Left lung (tissue), 10 donors: ENCODE results near the gene DNAH8. TPM values are rescaled to one million over a fixed set of nuclear protein-coding genes. Genes with fewer than 3 reads are reported as not detected.
"Not testable (repeated sequence)": the region's sequence is repeated elsewhere in the genome, so short reads cannot be mapped to it uniquely, and the experiment has no call there.

Experiments used
- ATAC-seq: fragments of 200-7000 bp; cut with Tn5 transposase; one replicate; pipeline ENCODE4 v1.9.1; 2020; ENCODE audit warnings: moderate library complexity
- DNase-seq, 4 donors: peaks; one replicate each; pipeline ENCODE4 v3.0.0-alpha.2; 2013 to 2020
- H3K27ac ChIP-seq, 2 donors: fragments of 200-600 bp; sonication (generic) in 1 of 2; one replicate each; pipeline versions ENCODE4 v1.5.0 to v1.8.0; 2020 to 2021
- H3K27me3 ChIP-seq, 2 donors: fragments of 200-600 bp; sonication (generic) in 1 of 2; one replicate each; pipeline versions ENCODE4 v1.5.0 to v1.8.0; 2020 to 2021
- H3K36me3 ChIP-seq, 2 donors: fragments of 200-600 bp; sonication (generic) in 1 of 2; one replicate each; pipeline versions ENCODE4 v1.5.0 to v1.8.0; 2020 to 2021
- H3K4me1 ChIP-seq, 2 donors: fragments of 200-600 bp; one replicate each; pipeline ENCODE4 v1.8.0; 2021
- H3K4me3 ChIP-seq, 2 donors: fragments of 200-600 bp; sonication (generic) in 1 of 2; one replicate each; pipeline versions ENCODE4 v1.5.0 to v1.8.0; 2020 to 2021; ENCODE audit warnings: mild to moderate bottlenecking in 1 of 2
- H3K9me3 ChIP-seq, 2 donors: fragments of 200-600 bp; sonication (generic) in 1 of 2; one replicate each; pipeline versions ENCODE4 v1.5.0 to v1.8.0; 2020 to 2021
- intact Hi-C, 2 donors: fragments of 100-400 bp; cut with DNase I; formaldehyde crosslinking; loops; one replicate each; pipeline versions ENCODE4 v1.11.2 to v1.14.2; 2022
- polyA plus RNA-seq, 6 donors: library from polyadenylated mRNA; unstranded; fragments of 120-200 nt; gene quantifications; one replicate each; pipeline ENCODE4 v1.2.1, GENCODE V29; 2013; ENCODE audit not compliant: insufficient read length in 6 of 6
- total RNA-seq, 2 donors: library from RNA; stranded (reverse); fragmentation: NEBNext Ultra II Directional; extraction: Animal tissue kit (Norgen Biotek cat#: 25700); gene quantifications; one replicate each; pipeline ENCODE4 v1.2.1, GENCODE V29; 2021
- TF ChIP-seq, protein P1 (sequence below), 2 donors: fragments of 200-600 bp; sonication (generic) in 1 of 2; IDR thresholded peaks; one replicate each; pipeline versions ENCODE4 v1.5.0 to v1.8.0; 2021; ENCODE audit warnings: antibody characterized with exemption in 2 of 2
- donor health status: DM: no; HTN: yes; CAD: no.
- donor health status: DM: no; HTN: no; CAD: no.

Gene DNAH8
- total and polyA plus RNA-seq, 8 donors = 0.03 to 0.34 (median 0.08) TPM

DNA sequence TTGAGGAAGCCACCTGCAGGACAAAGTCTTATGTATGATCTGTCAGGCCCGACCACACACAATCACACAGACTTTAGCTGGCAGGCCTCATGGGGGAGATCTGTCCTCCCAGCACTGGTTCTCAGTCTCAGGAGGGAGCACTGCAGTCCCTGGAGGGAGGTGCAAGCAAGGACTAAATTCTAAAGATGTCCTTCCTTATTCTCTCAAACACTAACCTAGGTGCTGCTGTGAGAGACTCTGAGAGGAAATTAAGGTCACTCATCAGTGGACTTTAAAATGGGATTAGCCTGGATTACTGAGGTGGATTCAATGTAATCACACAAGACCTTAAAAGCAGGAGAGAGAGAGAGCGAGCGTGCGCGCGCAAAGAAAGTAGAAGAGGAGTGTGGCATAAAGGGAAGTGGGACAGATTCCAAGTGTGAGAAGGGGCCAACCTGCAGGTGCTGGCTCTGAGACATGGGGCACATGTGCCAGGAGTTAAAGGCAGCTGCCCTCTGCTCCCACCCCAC, 26.5 kb upstream of the DNAH8 start:
- Histone ChIP-seq H3K27ac (no peak overlapping the region), H3K36me3 (peaks cover 0 to 14% of the 10 kb centered on the region in 2 donors), H3K27me3 (no peaks in the 10 kb centered on the region), H3K4me1 (peaks cover 0 to 4% of the 10 kb centered on the region in 2 donors), H3K9me3 (no peaks in the 10 kb centered on the region), H3K4me3 (no peak overlapping the region)
- DNase-seq = no peak
- no peak for ATAC-seq
- intact Hi-C loops = no loop called here
- TF ChIP-seq, protein P1, sequence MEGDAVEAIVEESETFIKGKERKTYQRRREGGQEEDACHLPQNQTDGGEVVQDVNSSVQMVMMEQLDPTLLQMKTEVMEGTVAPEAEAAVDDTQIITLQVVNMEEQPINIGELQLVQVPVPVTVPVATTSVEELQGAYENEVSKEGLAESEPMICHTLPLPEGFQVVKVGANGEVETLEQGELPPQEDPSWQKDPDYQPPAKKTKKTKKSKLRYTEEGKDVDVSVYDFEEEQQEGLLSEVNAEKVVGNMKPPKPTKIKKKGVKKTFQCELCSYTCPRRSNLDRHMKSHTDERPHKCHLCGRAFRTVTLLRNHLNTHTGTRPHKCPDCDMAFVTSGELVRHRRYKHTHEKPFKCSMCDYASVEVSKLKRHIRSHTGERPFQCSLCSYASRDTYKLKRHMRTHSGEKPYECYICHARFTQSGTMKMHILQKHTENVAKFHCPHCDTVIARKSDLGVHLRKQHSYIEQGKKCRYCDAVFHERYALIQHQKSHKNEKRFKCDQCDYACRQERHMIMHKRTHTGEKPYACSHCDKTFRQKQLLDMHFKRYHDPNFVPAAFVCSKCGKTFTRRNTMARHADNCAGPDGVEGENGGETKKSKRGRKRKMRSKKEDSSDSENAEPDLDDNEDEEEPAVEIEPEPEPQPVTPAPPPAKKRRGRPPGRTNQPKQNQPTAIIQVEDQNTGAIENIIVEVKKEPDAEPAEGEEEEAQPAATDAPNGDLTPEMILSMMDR (IDR thresholded peaks at IDR 0.05) = no peak

- Histone ChIP-seq H3K4me3 (no peak overlapping the region), H3K4me1 (no peaks in the 10 kb centered on the region), H3K36me3 (no peaks in the 10 kb centered on the region), H3K27me3 (no peaks in the 10 kb centered on the region), H3K27ac (no peak overlapping the region), H3K9me3 (peaks cover 0 to 10% of the 10 kb centered on the region in 2 donors)
- no peak for DNase-seq
- TF ChIP-seq, protein P1 (IDR thresholded peaks at IDR 0.05) = no peak
- intact Hi-C loops = no loop called here
- no peak for ATAC-seq
These were observed 19.7 kb upstream of the DNAH8 start for GRCh38 chr6:38695227-38695900.

GRCh38 chr6:38695933-38696332, 19.2 kb upstream of the DNAH8 start:
- TF ChIP-seq, protein P1 (IDR thresholded peaks at IDR 0.05) = no peak

GRCh38 chr6:38696345-38696744, 18.8 kb upstream of the DNAH8 start:
- Histone ChIP-seq H3K36me3 (no peaks in the 10 kb centered on the region), H3K27ac (no peak overlapping the region), H3K27me3 (no peaks in the 10 kb centered on the region), H3K9me3 (peaks cover 0 to 15% of the 10 kb centered on the region in 2 donors), H3K4me3 (no peak overlapping the region), H3K4me1 (no peaks in the 10 kb centered on the region)
- intact Hi-C loops = no loop called here
- DNase-seq (no peak), ATAC-seq (no peak)
- TF ChIP-seq, protein P1 (IDR thresholded peaks at IDR 0.05) = no peak

More at GRCh38 chr6:38695933-38696332, 19.2 kb upstream of the DNAH8 start:
- DNase-seq (no peak), ATAC-seq (no peak)
- H3K4me1 ChIP-seq = no peaks in the 10 kb centered on the region
- no peak overlapping the region for H3K4me3 ChIP-seq
- H3K9me3 ChIP-seq = peaks cover 0 to 15% of the 10 kb centered on the region in 2 donors
- H3K27me3 ChIP-seq = no peaks in the 10 kb centered on the region
- intact Hi-C loops = no loop called here
- H3K36me3 ChIP-seq = no peaks in the 10 kb centered on the region
- H3K27ac ChIP-seq = no peak overlapping the region

GRCh38 chr6:38697846-38698245, 17.3 kb upstream of the DNAH8 start:
- ATAC-seq = no peak

DNA sequence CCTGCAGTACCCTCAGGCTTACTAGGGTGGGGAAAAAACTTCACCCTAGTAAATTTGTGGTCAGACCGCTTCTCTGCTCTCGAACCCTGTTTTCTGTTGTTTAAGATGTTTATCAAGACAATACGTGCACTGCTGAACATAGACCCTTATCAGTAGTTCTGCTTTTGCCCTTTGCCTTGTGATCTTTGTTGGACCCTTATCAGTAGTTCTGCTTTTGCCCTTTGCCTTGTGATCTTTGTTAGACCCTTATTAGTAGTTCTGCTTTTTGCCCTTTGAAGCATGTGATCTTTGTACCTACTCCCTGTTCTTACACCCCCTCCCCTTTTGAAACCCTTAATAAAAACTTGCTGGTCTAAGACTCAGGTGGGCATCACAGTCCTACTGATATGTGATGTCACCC, 15.4 kb upstream of the DNAH8 start:
- H3K36me3 ChIP-seq, H3K27ac ChIP-seq, H3K4me3 ChIP-seq, H3K27me3 ChIP-seq, DNase-seq, ATAC-seq, intact Hi-C loops, H3K4me1 ChIP-seq: not testable (repeated sequence)
- peaks cover 0 to 15% of the 10 kb centered on the region in 2 donors for H3K9me3 ChIP-seq

More at GRCh38 chr6:38697846-38698245, 17.3 kb upstream of the DNAH8 start:
- Histone ChIP-seq H3K36me3 (no peaks in the 10 kb centered on the region), H3K4me1 (peaks cover 0 to 3% of the 10 kb centered on the region in 2 donors), H3K27ac (no peak overlapping the region), H3K4me3 (no peak overlapping the region), H3K27me3 (no peaks in the 10 kb centered on the region), H3K9me3 (peaks cover 0 to 15% of the 10 kb centered on the region in 2 donors)
- TF ChIP-seq, protein P1 (IDR thresholded peaks at IDR 0.05) = no peak
- no peak for DNase-seq
- intact Hi-C loops = no loop called here
